B cell (primary cell): ENCODE results near the gene HMG20A.

Experiments used
- CTCF ChIP-seq: fragments of 200-600 bp; IDR thresholded peaks from one replicate; pipeline ENCODE4 v1.8.0; 2022; ENCODE audit warnings: antibody characterized with exemption, mild to moderate bottlenecking
- EZH2 ChIP-seq: IDR thresholded peaks from 2 replicates; pipeline ENCODE4 v1.6.1; 2012; ENCODE audit warnings: borderline replicate concordance, low read depth, mild to moderate bottlenecking, moderate library complexity, low read length; ENCODE audit not compliant: insufficient read depth, poor library complexity, severe bottlenecking

DNA sequence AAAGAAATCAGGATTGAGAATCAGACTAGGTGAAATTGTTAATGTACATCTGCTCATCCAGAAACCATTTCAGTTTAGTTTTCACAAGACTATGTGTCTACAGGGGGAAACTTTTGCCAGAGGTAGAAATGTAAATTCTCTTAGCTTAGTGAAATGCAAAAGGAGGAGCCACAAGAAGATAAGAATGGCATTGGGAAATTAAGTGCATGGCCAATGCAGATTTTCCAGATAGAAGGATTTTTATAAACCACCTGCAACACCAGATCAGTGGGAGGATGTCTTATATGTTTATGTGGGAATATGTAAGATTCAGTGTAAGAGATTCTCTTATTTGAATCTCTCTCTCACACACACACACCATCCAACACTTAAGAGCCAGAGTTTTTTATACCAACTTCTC, 67.2 kb downstream of the HMG20A start:
- TF ChIP-seq CTCF, result no peak
- TF ChIP-seq EZH2, result no peak
